ENCODE data around the gene NAGPA.
A peak's percentile ranks its signal among the peaks of the same experiment; 100 is the strongest.
"Not testable (repeated sequence)": the region's sequence is repeated elsewhere in the genome, so short reads cannot be mapped to it uniquely, and the experiment has no call there.

NAGPA gene, protein sequence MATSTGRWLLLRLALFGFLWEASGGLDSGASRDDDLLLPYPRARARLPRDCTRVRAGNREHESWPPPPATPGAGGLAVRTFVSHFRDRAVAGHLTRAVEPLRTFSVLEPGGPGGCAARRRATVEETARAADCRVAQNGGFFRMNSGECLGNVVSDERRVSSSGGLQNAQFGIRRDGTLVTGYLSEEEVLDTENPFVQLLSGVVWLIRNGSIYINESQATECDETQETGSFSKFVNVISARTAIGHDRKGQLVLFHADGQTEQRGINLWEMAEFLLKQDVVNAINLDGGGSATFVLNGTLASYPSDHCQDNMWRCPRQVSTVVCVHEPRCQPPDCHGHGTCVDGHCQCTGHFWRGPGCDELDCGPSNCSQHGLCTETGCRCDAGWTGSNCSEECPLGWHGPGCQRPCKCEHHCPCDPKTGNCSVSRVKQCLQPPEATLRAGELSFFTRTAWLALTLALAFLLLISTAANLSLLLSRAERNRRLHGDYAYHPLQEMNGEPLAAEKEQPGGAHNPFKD

DNA sequence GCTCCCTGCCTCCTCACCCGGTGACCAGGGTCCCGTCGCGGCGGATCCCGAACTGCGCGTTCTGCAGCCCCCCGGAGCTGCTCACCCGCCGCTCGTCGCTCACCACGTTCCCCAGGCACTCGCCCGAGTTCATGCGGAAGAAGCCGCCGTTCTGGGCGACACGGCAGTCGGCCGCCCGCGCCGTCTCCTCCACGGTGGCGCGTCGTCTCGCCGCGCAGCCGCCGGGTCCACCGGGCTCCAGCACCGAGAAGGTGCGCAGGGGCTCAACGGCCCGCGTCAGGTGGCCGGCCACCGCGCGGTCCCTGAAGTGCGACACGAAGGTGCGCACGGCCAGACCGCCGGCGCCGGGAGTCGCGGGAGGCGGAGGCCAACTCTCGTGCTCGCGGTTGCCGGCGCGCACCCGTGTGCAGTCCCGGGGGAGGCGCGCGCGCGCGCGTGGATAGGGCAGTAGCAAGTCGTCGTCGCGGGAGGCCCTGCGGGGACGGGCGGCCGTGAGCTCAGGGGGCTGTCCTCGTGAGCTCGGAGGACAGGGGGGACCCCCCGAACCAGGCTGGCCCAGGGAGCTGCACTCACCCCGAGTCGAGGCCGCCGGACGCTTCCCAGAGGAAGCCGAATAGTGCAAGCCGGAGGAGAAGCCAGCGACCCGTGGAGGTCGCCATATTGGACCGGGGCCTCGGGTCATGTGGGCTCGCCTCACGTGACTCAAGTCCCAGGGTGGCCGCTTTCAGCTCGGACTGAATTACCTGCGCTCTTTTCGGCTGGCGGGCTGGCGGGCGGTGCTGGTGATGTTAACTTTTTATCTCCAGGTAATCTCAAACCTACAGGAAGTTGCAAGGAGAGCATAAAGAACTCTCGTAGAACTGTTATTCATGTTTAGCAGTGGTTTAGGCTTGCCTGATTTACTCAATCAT lies at the start of gene NAGPA:
TSS of gene NAGPA (minus strand) at position 680 of the 911 bp plus-strand sequence. CDS start at position 659, 21 bp downstream.
- peak; percentile 5 to 46 for DNase-seq

DNA sequence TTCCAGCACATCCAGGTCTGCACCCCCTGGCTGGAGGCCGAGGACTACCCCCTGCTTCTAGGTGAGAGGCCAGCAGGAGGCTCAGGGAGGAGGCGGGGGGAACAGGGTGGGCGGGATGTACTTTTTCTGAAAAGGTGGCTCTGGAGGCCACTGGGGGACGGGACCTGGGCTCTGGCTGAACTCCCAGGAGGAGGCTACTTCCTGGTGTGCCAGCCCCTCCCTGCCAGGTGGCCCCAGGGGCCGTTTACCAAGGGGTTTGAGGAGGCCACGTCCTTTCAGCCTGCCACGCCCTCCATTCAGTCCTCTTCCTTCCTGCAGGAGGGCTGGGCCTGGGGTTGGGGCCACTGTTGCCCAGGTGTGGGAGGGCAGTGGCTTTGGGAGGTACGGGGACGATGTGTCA lies 47.3 kb upstream of the NAGPA start:
- not testable (repeated sequence) for DNase-seq

DNA sequence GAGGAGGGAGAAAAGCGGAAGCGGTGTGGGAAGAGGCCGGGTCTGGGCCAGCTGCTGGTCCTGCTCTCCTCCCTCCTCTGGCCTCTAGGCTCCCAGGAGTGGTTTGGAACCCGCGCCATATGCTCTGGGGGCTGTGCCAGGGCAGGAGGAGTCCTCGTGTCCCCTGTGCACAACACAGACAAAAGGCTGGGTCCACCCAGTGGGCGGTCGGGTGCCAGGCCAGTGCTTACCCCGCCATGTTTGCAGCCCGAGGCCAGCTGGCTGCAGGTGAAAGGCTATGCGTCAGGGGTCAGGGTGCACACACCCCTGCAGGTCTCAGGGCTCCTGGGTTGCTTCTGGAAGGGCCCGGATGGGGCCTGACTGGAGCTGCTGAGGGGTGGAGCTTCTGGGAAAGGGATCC lies 46.7 kb upstream of the NAGPA start:
- not testable (repeated sequence) for DNase-seq

DNA sequence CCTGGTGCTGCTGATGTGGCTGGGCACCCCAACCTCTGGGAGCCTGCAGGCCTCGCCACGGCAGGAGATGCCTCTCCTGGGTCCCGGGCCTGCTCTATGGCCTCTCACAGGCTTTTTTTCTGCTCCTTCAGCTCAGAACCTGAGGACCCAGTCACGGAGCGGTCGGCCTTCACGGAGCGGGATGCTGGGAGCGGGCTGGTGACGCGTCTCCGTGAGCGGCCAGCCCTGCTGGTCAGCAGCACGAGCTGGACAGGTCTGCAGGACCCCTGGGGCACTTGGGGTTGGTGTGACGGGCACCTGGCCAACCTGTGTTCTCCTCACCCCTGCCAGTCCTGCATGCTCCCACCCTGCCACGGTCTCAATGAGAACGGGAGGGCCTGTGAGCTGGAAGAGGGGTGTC lies 44.9 kb upstream of the NAGPA start:
- DNase-seq, result no peak

DNA sequence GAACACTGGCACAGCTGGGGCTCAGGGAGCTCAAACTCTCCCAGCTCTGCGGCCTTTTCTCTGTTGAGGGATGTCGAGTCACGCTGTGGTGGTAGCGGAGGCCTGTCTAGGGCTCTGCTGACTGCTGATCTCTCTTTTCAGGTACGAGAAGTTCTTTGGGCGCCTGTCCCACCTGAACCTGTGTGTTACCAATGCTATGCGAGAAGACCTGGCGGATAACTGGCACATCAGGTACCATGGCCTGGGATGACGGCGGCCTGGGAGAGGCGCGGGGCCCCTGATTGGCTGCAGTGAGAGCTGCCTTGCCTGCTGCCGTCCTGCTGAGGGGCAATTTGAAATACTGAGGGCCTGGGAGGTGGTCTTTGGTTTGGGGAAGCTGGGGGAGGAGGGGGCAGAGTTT lies 43.6 kb upstream of the NAGPA start:
- no peak for DNase-seq

DNA sequence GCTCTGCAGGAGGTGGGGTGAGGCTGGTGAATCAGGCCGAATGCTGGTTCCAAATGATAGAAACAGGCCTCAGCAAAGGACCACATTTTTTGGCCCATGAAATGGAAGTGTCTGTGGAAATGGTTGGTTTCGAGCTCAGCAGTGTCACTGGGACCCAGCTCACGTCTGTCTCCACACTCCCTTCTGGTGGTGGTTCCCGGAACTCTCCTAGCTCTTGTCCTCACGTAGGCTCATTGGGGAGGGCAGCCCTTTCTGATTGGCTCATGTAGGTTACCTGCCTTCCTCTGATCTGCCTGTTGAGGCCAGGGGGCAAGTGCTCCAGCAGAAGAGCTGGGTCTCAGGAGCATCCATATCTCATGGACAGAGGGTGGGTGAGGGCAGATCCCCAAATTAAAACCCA lies 41.9 kb upstream of the NAGPA start:
- DNase-seq, result no peak

DNA sequence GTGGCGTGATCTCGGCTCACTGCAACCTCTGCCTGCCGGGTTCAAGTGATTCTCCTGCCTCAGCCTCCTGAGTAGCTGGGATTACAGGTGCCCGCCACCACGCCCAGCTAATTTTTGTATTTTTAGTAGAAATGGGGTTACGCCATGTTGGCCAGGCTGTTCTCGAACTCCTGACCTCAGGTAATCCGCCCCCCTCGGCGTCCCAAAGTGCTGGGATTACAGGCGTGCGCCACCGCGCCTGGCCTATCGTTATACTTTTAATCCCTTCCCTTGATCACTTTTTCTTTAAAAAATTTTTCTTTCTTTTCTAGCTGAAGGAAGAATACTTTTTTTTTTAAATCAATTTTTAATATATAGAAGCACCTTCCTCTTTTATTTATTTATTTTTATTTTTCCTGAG lies 40.0 kb upstream of the NAGPA start:
- not testable (repeated sequence) for DNase-seq

GRCh38 chr16:5073279-5073629 lies 39.5 kb upstream of the NAGPA start:
- DNase-seq, result no peak

GRCh38 chr16:5072334-5073278 lies 38.9 kb upstream of the NAGPA start:
- no peak for DNase-seq

GRCh38 chr16:5071681-5072333 lies 38.1 kb upstream of the NAGPA start, which contains the start of gene ALG1:
ALG1 (plus strand) TSS chr16:5071843; CDS start chr16:5071850, 7 bp downstream.
- DNase-seq, result peak in 1 of 2 experiments; percentile 65

GRCh38 chr16:5071341-5071680 lies 37.6 kb upstream of the NAGPA start:
- no peak for DNase-seq

DNA sequence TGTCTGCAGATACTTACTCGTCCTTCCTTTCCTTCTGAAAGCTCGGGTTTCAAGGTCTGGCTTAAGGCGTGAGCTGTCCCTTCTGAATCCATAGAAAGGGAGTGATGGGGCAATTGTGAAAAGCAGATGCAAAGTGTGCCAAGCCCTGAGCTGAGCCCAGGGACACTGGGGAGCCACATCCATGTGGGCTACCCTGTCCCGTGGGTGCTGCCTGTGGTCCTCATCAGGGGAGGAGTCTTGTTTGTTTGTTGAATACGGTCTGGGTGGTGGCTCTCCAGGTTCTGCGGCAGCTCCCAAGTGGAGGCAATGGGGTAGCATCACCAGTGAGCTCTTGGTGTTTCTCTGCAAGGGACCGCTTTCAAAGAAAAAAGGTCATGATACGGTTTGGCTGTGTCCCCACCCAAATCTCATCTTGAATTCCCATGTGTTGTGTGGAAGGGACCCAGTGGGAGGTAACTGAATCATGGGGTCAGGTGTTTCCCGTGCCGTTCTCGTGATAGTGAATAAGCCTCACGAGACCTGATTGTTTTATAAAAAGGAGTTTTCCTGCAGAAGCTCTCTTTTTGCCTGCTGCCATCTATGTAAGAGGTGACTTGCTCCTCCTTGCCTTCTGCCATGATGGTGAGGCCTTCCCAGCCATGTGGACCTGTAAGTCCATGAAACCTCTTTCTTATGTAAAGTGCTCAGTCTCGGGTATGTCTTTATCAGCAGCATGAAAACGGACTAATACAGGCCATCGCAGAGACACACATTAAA lies 36.9 kb upstream of the NAGPA start:
- DNase-seq, result no peak

DNA sequence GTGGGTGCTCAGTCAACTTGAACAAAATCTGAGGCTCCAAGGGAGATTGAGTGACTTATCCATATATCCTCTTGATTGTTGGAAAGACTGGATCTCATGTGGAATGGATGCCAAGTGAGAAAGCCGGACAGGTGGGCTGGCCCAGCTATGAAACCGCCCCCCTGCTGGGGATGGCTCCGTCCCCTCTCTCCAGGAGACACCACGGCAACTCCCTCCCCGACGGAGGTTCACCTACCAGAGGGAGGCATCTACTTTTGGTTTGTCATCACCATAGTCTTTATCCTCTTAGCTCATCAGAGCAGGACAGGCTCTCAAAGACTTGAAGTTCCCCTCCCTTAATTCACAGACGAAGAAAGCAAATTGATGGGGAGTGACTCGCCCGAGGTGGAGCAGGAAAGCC lies 36.1 kb upstream of the NAGPA start:
- no peak for DNase-seq

- DNase-seq, result no peak
Measured at GRCh38 chr16:5069048-5069447, 35.3 kb upstream of the NAGPA start.

- DNase-seq, result no peak
Measured at GRCh38 chr16:5066511-5066910, 32.8 kb upstream of the NAGPA start.

GRCh38 chr16:5065813-5066212 lies 32.1 kb upstream of the NAGPA start, which contains the start of gene C16orf89:
C16orf89 (minus strand) TSS chr16:5065956; CDS start chr16:5065908, 48 bp downstream.
- DNase-seq, result no peak

DNA sequence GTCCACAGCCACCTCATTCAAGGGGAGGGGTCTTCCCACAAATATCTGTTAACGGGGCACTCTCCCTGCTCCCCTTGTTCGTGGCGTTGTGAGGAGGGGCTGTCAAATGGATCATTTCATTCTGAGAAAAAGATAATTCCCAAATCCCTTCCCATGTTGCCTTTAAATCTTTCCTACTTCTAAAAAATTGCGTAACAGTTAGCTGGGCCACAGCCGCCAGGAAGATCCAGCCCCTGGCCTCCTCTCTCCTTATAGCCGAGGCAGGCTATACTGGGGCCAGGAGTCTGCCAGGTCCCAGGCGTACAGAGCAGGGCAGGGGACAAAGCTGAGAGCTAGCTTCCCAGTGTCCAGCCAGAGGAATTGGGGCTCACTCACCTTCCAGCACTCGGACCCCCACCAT lies 31.6 kb upstream of the NAGPA start:
- no peak for DNase-seq

GRCh38 chr16:5064915-5065314 lies 31.2 kb upstream of the NAGPA start:
- no peak for DNase-seq

GRCh38 chr16:5062790-5063765 lies 29.3 kb upstream of the NAGPA start:
- no peak for DNase-seq

GRCh38 chr16:5062051-5062450 lies 28.3 kb upstream of the NAGPA start:
- DNase-seq, result no peak

Measured in cerebellar nuclear complex (tissue), 1 donor.